Activated naive CD8-positive, alpha-beta T cell treated with anti-CD3 and anti-CD28 coated beads, Interleukin-2, amount 50 U/mL, for 16 hours (primary cell): Measurements from ENCODE around the gene GALNT9.
"Not testable (repeated sequence)": the region's sequence is repeated elsewhere in the genome, so short reads cannot be mapped to it uniquely, and the experiment has no call there.

Experiments
- DNase-seq: peaks from one replicate; pipeline ENCODE4 v3.0.0-alpha.2; 2020; ENCODE audit warnings: low read depth, low spot score

GALNT9 gene

GRCh38 chr12:132358241-132359225 is 29.1 kb upstream of the GALNT9 start:
- not testable (repeated sequence) for DNase-seq

GRCh38 chr12:132357623-132358186 is 28.3 kb upstream of the GALNT9 start:
- no peak for DNase-seq

GRCh38 chr12:132356691-132357622 is 27.6 kb upstream of the GALNT9 start:
- DNase-seq: no peak

GRCh38 chr12:132355742-132356681 is 26.6 kb upstream of the GALNT9 start:
- no peak for DNase-seq

- DNase-seq: no peak
Observed at GRCh38 chr12:132354982-132355680, 25.7 kb upstream of the GALNT9 start.

GRCh38 chr12:132354211-132354981 is 25.0 kb upstream of the GALNT9 start:
- DNase-seq: no peak

GRCh38 chr12:132353811-132354210 is 24.4 kb upstream of the GALNT9 start:
- no peak for DNase-seq

GRCh38 chr12:132352896-132353800 is 23.8 kb upstream of the GALNT9 start:
- DNase-seq: no peak

- DNase-seq: no peak
Observed at GRCh38 chr12:132351751-132352495, 22.5 kb upstream of the GALNT9 start.

- no peak for DNase-seq
Observed at GRCh38 chr12:132349501-132350131, 20.2 kb upstream of the GALNT9 start.

GRCh38 chr12:132348176-132348575 is 18.8 kb upstream of the GALNT9 start:
- no peak for DNase-seq

GRCh38 chr12:132347176-132347855 is 17.9 kb upstream of the GALNT9 start:
- DNase-seq: no peak

GRCh38 chr12:132346471-132347175 is 17.2 kb upstream of the GALNT9 start:
- DNase-seq: no peak

GRCh38 chr12:132345561-132346200 is 16.3 kb upstream of the GALNT9 start:
- DNase-seq: no peak

GRCh38 chr12:132345126-132345525 is 15.7 kb upstream of the GALNT9 start:
- DNase-seq: no peak
